EH (cell line): ENCODE measurements around the gene SETX.

Experiments used
- DNase-seq: peaks from one replicate; pipeline ENCODE4 v3.0.0-alpha.2; 2015; ENCODE audit warnings: low read depth

SETX gene

DNA sequence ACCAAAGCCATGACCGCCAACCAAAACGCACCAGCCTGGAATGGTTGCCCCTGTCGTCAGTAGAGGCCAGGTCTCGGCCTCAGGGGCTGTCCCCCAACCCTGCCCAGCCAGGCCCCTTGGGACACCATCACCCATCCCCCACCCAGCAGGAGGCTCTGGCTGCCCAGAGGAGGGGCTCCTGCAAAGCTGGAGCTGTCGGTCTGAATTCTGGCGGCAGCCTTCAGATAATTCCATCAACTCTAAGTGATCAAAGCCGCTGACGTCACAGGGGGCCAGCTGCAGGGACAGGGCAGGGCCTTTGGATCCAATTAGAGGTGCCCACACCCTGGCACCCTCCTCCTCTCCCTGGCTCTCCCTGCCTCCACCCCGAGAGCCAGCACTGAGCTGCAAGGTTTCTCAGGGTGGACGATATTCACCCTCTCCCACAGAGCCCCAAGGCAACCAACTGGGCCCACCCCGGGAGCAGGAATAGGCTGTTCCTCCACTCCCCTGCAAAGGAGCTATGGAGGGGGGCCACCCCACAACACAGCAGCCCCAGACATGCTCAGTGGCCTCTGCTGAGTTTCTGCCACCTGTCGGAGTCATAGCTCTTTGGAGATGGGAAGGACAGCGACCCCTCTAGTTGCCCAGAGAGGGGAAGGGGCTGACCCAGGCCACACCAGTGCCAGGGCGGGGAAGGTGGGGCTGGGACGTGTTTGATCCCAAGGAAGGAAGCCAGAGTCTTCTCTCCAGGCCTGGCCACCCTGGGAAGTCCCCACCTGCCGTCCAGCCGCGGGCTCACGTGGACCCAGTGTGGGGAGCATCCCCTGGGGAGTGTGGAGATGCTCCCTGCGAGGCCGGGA, 114.6 kb downstream of the SETX start:
- no peak for DNase-seq

DNA sequence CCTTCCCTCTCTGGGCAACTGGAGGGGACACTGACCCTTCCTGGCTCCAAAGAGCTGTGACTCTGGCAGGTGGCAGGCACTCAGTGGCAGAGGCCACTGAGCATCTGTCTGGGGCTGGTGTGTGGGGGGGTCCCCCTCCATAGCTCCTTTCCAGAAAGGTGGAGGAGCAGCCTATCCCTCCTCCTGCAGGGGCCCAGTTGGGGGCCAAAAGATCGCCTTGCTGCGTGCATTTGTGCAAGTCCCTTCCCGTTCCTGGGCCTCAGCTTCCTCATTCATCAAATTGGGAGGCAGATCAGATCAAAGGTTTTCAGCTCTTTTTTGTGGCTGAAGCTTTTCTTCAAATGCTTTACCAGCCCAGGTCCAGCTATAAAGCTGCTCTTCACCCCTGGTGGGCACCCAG, 115.3 kb downstream of the SETX start:
- no peak for DNase-seq

DNA sequence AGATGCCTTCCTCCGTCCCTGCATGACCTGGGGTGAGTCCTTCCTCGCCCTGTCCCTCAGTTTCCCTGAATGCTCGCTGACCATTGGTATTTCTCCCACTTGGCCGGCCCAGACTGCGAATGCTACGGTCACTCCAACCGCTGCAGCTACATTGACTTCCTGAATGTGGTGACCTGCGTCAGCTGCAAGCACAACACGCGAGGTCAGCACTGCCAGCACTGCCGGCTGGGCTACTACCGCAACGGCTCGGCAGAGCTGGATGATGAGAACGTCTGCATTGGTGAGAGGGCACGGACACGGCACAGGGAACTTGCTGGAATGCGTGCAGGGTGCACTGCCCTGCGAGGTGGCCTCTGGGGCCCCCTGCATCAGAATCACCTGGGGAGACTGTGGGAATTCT, 115.8 kb downstream of the SETX start:
- DNase-seq, result no peak

DNA sequence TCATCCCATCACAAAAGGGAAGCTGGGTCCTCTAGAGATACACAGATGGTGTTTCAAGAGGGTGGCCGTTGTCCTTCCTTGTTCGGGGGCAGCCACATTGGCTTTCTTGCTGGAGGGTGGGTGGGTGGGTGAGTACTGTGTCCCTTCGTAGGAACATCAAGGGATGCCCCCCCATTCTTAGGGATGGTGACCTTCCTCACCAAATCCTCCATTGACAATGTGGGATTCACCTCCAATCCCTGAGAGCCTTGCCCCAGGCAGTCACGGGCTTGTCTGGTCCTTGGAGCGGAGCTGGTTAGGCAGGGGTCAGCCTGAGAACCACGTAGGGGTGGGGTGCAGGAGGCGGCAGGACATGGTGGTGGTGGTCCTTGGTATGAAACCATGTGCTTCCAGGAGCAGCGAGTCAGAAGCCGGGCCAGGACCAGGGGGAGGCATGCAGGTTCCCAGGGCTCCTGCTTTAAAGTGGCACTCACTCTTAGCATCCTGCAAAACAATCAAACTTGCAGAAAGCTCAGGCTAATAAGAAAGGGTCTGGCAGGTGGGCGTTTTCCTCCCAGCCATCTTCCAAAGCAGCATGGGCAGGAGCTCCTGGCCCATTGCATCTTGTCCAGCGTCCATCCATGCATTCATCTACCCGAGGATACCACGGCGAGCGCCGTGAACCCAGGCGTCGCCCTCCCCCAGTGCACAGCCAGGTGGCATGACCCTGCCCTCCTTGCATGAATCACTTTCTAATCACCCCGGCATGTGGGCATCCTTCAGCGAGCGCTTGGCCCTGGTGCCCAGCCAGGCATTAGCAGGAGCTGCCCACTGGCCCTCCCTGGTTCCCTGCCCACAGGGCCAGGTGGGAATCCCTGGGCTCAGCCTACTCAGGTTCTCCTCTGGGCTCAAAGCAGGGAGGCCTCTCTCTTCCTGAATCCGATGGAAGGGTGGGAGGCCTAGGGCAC, 116.5 kb downstream of the SETX start:
- no peak for DNase-seq

DNA sequence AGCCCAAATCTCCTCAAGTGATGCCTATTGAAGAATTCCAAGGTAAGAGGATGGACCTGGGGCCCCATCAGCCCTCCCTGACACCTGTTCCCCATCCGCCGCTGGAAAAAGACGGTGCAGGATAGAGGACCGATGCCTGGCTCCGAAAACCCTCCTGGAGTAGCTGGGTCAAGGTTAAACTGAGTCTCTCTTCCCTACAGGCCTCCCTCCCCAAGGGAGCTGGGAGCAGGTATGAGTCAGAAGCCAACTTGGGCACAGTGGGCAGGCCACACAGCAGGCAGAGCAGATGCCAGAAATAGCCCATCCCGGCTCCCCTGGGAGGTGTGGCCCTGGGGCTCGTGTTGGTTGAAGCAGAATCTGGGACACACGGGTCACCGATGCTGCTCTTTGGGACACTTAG, 117.3 kb downstream of the SETX start:
- peak; percentile 37 for DNase-seq

DNA sequence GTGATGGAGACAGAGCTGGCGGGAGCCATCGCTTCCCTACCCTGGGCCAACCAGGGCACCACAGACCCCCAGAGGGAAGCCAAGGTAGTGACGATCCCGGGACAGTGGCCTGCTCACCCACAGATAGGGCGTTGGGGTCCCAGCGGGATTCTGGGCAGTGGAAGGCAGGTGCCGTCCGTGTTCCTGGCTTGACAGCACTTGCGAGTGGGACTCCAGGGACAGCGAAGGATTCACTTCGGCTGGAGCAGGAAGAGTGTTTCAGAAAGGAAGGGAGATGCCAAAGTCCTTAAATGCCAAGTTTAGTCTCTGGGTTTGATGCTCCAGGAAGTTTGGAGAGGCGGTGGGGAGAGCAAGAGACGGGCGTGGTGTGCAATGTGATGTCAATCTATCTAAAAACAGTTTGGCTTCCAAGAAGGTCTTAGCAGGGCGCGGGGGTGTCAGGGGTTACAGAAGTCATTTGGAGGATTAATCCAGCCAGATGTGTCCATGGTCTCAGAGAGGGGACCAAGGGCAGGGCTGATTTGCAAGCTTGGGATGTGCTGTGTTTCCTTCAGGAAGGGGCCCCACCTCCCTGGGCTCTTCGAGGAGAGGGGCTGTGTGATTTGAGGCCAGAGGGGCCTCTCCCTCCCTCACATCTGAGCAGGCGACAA, 118.0 kb downstream of the SETX start:
- no peak for DNase-seq

DNA sequence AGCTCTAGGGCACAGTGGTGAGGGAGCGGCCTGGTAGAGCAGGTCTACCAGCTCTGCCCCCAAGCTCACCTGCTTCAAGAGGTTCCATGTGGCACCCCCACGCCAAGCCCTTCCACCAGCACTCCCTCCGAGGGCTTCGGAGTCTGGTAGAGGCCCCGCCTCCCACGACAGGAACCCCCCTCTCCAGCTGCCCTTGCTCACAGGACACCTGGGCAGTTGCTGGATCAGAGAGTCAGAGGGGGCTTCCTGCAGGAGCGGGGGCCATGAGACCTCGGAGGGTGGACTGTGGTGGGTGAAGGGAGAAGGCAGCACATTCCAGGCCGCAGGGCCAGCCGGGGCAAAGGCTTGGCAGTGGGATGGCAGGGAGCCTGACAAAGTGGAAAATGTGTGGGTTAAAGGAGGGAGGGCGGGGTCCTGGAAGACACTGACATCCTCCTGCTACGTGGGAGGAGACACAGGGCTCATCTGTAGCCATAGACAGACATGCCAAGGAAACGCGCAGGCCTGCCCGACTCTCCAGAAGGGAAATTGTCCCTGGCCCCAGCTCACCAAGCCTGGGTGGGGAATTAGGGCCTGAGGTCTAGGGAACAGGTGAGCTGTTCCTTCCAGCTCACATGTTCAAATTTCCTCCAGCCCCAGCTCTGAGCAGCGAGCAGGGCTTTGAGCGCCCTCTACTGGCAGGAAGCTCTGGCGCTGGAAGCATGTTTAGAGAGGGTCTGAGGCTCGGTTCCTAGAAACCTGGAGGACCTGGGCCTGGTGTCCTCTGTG, 118.7 kb downstream of the SETX start:
- DNase-seq, result peak; percentile 60

DNA sequence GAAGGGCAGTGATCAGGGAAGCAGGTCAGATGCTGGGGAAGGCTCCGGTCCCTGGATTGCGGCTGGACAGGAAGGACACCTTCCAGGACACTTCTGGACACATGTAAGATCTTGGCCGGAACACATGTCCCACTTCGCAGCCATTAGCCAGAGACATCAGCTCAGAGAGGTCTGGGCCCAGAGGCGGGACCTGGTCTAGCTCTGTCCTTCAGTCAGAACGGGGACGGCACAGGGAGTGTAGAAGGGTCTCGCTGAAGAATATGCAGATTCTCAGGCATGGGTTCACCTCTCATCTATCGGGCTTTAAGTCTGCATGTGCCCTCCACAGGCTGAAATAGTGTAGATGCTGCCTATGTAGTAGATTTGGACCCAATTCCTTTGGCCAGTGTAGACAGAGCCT, 119.7 kb downstream of the SETX start:
- DNase-seq, result no peak

DNA sequence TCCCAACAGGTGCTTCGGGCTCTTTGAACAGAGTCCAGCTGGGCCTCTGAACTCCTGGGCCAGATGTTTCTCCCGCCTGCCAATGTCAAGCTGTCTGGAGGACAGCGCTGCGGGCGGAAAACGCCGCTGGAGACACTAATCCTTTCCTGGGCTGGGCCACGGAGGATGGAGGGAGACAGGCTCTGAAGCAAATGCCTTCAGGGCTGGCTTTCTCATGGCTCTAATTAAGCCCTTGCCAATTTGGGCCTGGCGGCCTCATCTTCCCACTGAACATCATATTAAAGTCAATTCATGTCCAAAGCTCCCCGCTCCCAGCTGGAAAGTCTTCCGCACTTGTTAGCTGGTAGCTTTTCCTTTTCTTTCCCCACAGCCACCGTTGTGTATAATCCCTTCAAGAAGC, 120.3 kb downstream of the SETX start:
- DNase-seq, result no peak

DNA sequence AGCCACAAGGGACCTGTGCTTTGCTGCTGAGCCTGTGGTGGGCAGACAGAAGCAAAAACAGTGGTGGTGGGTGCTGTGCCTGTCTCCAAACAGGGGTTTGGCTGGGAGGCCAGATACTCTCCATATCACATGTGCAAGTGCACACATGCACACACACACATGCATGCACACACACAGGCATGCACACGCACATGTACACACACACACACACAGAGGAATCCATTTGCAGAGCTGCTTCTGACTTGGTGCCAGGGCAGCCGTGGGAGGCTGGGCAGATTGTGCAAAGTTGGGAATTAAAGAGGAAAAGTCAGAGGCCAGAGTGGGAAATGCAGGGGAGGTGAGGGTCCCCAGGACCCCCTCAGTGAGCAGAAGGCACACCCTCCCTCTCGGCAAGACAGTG, 121.6 kb downstream of the SETX start:
- no peak for DNase-seq

DNA sequence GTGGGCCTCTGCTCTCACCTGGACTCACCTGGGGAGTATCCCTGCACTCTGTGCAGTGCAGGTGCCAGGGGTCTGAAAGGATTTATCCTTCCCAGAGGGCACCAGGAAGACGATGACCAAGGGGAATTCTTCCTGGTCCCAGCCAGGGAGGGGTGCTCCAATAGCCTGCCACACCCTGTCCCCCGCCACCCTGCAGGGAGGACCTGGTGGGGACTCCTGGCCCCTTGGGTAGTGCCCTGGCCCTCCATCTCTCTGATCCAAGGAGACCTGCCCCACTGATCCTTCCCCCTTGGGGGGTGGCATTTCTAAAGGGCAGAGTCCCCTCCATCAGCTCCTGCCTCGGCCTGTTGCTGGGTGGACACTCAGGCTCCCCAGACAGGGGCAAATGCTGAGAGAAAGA, 122.3 kb downstream of the SETX start:
- DNase-seq, result no peak

DNA sequence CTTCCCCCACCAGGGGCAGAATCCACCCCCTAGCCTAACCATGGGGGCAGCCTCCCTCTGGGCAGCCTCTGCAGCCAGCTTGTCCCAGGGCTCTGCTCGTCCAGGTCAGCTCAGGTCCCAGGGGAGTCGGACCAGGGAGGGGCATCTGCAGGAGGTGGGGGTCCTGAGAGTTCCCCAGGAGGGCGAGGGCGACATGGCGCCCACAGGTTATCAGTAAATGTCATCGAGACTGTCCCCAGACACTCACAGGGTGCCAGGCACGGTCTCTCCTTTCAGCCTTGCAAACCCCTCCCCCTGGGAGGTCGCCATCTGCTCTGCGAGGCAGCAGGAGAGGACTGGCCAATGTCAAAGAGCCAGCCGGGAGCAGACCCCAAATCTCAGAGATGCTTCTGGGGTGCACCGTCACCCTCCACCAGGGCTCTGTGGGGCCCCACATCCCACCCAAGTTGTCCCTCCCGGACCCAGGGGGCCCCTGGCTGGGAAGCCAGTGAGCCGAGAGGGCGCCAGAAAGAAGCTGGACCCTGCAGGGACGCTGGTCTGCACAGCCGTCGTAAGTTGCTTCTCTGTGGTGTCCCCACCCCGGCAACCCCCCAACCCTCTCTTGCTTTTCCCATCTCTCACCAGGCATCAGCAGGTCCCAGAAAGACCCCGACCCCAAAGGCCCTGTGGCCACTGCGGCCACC, 123.6 kb downstream of the SETX start:
- DNase-seq, result no peak

DNA sequence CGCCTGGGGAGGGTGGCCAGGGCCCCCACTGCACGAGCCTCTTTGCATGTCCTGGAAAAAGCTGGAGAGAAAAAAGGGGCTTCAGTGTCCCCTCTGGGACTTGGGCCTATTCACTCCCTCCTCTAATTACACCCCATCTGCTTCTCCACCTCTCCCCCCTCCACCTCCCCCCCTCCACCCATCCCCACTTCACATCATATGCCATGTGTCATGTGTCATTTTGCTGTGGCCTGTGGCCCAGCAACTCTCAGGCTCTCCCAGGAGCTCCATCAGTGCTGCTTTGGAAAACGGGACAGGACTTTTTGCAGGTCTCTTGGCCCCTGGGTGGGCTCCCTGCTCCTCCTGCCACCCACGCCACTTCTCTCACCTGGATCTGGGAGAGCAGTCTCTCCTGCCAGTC, 124.2 kb downstream of the SETX start:
- DNase-seq, result no peak

DNA sequence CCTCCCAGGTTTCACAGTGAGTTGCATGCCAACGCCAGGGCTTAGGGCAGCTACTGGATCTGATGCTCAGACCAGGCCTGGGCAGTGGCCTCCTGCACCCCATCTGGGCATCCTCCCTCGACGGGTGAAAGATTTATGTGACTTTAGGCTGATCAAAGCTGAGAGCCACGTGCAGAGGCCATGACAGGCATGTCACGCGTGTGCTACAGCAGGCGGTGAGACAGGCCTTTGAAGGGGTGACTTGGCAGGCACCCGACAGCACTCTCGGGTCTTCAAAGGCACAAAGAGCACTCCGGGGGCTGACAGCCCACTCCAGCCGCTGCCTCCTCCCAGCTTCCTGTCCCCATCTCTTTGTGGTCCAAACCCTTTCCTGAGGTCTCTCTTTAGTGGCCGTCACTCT, 126.7 kb downstream of the SETX start:
- DNase-seq, result no peak

DNA sequence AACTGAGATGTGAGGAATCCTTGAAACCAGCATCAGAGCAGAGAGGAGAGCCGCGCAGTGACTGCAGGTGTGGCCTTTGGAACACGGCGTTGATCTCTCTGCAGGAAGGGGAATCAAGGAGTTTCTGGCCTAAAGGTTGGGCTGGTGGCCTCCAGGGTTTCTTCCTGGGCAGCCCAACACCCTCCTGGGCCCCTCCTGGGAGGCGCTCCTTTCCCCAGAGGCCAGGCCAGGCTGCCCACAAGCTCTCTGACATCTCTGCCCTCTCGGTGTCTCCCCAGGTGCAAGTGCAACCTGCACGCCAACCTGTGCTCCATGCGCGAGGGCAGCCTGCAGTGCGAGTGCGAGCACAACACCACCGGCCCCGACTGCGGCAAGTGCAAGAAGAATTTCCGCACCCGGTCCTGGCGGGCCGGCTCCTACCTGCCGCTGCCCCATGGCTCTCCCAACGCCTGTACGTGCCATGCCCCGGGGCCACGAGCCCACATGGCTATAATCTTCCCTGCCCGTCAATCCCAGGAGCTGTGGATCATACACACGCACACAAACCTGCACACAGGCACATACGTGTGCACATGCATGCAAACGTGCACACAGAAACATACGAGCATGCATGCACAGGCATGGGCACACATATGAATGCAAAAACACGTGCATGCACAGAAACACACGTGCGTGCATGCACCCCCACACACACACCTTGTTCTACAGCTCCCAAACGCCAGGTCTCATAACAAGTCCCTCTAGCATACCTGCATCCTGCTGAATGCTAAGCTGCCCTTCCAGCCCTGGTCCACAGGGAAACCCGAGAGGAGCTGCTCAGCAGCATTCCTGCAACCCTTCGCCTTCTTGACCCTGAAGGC, 128.0 kb downstream of the SETX start:
- DNase-seq, result no peak

DNA sequence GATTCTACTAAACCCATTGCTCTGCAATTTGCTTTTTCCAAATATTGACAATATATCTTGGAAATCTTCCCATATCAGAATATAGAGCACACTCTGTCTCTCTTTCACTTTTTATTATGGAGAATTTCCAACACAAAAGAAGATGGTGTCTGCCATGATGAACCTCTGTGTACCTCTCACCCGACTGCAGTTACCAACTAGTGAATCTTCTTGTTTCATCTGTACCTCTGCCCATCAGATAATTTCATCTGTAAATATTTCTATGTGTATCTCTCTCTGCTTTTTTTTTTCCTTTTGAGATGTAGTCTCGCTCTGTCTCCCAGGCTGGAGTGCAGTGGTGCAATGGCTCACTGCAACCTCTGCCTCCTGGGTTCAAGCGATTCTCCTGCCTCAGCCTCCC, 130.1 kb downstream of the SETX start:
- no peak for DNase-seq

DNA sequence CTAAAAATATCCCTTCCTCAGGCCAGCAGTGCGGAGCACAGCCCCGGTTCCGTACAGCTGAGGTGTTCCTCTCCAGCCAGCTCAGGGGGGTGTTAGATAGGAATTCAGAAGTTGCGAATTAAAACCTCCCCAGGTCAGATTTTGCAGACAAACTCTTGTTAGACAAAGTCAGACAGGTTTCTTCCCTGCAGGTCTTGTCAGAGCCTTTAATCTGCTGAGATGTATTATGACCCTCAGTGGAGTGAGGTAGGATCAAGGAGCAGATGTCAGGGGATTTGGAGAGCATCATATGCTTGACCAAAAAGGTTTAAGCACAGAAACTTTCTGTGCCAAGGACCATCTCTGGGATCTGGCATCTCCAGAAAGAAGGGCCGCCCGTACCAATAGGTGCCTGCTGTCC, 132.8 kb downstream of the SETX start:
- DNase-seq, result no peak

DNA sequence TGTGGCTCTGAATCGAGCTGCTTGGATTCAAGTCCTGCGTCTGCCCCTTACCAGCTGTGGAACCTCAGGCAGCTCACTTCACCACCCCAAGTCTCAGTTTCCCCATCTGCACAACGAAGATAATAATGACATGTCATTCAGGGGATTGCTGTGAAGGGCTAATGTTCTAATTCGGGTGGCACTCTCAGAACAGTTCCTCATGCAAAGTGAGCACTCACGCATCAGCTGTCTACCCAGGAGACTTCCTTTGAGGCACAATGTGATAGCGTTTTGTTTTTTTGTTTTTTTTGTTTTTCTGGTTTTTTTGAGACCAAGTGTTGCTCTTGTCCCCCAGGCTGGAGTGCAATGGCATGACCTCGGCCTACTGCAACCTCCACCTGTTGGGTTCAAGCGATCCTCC, 136.6 kb downstream of the SETX start:
- DNase-seq, result no peak

DNA sequence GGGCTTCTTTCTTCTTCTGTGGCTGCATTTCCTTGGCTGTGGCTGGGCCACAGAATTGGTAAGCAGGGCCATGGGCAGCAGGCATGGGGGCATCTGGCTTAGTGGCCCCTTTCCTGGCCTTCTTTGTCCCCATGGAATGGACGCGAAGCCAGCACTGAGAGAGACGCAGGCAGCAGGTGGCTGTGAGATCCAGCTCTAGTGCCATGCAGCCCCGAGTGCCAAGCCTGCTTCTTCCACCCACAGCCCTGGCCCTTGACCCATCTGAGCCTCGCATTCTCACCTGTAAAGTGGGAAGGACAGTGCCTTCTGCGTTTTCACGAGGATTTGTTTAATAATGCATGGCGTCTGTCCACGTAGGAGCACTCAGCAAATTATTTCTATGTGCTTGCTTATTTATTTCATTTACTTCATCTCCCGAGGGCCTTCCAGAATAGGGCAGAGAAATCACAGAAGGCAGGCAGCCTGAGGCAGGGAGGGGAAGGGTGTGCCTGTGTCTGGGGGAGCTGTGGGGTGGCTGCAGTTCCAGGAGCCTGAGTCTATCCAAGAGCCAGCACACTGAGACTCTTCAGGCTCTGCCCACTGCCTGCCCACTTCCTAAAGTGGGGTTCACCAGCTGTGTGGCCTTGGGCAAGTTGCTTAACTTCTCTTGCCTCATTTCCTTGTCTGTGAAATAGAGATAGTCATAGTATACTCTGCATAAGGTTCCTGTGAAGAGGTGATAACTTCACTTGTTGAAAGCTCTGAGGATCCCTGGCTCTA, 137.7 kb downstream of the SETX start:
- no peak for DNase-seq
